NCI-H1417 (cell line): ENCODE data around the gene IAH1.

Experiments
- DNase-seq, 3 experiments: peaks; one replicate each; lab custom pipeline; 2025; lab: John Stamatoyannopoulos, UW

The IAH1 gene

DNA sequence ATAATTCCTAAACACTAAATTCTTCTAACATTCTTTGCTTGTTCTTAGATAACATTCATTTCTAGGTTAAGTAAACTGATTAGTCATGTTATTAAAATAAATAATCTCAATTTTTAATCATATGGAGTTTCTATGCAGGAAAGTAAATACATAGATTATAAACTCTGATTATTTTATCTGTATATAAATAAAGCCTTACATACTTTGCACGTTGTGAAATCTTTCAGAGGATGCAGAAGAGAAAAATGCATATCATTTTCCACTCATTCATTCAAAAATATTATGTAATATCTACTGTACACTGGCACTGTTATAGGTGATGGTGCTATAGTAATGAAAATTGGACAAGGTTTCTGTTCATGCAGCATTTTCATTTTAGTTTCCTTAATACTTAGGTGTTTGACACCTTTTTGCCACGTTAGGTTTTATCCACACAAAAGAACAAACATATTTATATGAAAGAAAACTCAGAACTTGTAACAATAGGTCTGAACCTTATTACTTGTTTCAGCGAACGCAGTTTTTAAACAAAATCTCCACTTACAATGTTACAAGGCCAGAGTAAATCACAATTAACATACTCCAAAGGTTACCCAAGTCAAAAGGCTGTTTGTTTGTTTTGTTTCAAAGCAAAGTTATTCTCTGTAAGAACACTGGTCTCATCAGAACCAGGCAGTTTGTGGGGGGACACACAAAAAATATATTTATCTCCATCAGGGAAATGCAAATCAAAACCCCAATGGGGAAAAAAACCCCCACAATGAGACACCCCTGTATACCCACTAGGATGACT lies 53.8 kb downstream of the IAH1 start:
- no peak for DNase-seq

DNA sequence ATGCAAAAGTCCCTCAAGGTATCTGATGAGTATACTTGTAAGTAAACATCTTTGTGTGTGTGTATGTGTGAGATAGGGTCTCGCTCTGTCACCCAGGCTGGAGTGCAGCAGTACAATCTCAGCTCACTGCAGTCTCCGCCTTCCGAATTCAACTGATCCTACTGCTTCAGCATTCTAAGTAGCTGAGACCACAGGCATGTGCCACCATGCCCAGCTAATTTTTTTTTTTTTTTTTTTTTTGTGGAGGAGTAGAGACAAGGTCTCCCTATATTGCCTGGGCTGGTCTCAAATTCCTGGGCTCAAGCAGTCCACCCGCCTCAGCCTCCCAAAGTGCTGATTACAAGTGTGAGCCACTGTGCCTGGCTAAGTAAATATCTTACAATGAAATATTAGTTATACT lies 58.1 kb downstream of the IAH1 start:
- no peak for DNase-seq

DNA sequence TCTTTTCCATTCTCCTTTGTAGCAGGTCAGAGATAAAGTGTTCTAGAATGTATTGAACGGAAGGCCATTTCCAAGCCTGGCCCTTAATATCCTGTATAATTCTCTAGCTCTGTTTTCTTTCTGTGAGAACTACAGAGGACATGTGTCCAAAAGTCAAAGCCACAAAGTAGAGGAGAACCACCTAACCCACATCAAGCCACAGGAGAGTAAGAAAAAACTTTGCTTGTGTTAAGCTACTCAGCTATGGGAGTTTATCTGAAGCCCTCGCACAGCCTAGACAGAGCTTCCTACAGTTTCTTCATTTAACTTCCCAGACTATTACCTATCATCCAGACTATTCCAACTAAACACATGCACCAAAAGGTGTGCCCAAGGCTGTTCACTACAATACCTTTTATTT lies 59.3 kb downstream of the IAH1 start:
- DNase-seq: no peak

DNA sequence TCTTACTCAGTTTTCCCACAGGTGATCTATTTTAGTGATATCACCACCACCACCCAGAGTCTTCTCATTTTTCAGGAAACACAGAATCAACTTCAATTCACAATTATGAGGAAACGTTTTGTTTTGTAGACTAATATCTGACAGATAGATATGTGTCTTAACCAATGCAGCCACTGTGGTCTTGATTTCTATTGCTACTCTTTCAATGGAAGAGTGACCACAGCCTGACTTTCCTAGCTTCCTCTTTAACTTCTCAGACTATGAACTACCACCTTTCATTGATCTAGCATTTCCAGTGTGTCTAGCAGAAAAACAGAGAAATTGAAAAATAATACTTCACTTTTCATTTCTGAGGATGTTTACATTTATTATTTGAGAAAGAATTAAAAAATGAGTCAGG lies 60.8 kb downstream of the IAH1 start:
- DNase-seq: no peak

DNA sequence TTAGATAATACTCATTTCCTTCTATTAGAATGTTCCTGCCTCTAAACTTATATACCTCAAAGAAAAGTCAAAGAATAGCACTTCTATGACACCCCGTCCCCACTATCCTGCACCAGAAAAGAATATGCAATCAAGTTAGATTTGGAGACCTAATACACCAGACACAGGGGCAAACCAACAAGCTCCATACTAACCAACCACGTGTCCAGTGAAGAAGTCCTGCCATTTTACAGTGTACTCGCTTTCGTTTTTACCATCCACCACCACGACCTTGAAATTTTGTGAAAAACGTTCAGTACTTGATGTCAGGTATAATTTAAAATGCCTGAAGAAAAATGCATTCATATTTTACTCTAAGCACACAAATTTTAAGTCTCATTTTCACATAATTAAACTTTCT lies 62.2 kb downstream of the IAH1 start:
- no peak for DNase-seq

DNA sequence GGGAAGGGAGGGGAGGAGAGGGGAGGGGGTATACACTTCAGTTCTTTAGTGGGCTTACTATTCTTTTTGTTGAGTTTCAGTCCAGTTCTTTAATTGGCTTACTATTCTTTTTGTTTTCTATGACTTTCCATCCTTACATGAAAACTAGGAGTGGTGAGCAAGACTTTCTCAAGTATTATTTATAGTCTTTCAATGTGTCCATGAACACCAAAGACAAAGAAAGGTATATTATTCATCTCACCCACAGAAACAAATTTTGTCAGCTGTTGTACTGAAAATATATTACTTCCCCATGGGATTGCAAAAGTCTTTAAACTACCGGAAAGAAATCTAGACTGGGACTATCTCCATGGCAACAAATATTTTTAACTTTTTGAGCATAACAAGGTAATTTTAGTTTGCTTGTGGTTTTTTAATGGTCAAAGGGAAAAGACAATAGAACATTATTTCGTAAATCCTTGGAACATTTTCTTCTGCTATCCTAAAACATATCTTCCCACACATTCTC lies 63.7 kb downstream of the IAH1 start:
- DNase-seq: no peak
